Neural progenitor cell (in vitro differentiated cells): Measurements from ENCODE around the gene NFIA. TPM values are rescaled to one million over a fixed set of nuclear protein-coding genes. Genes with fewer than 3 reads are reported as not detected.

Experiments used
- DNase-seq: peaks from one replicate; pipeline ENCODE4 v3.0.0-alpha.2; 2016; ENCODE audit warnings: low spot score
- H2AFZ ChIP-seq: fragments of 200-600 bp; sonication (generic); replicated peaks from 2 replicates; pipeline ENCODE4 v1.6.1; 2016; ENCODE audit warnings: antibody characterized with exemption
- H3F3A ChIP-seq: fragments of 200-600 bp; sonication (generic); 2 replicates; pipeline ENCODE4 v1.6.1; 2016; ENCODE audit warnings: antibody characterized with exemption, low read depth
- H3K27ac ChIP-seq: fragments of 200-600 bp; sonication (generic); 2 replicates; pipeline ENCODE4 v1.5.1; 2016; ENCODE audit warnings: mild to moderate bottlenecking
- H3K27me3 ChIP-seq: fragments of 200-600 bp; sonication (generic); 2 replicates; pipeline ENCODE4 v1.6.1; 2016; ENCODE audit warnings: mild to moderate bottlenecking, moderate library complexity
- H3K36me3 ChIP-seq: fragments of 200-600 bp; sonication (generic); 2 replicates; pipeline ENCODE4 v1.5.1; 2016
- H3K4me1 ChIP-seq: fragments of 200-600 bp; sonication (generic); 2 replicates; pipeline ENCODE4 v1.6.1; 2016; ENCODE audit warnings: mixed run types
- H3K4me2 ChIP-seq: fragments of 200-600 bp; sonication (generic); 2 replicates; pipeline ENCODE4 v1.6.1; 2016
- H3K4me3 ChIP-seq: fragments of 200-600 bp; sonication (generic); 2 replicates; pipeline ENCODE4 v1.5.1; 2016
- H3K79me2 ChIP-seq: fragments of 200-600 bp; sonication (generic); 2 replicates; pipeline ENCODE4 v1.6.1; 2016; ENCODE audit warnings: low read depth
- H3K9ac ChIP-seq: fragments of 200-600 bp; sonication (generic); 2 replicates; pipeline ENCODE4 v1.6.1; 2016
- H3K9me3 ChIP-seq: fragments of 200-600 bp; sonication (generic); 2 replicates; pipeline ENCODE4 v1.5.1; 2016; ENCODE audit warnings: low read depth
- H4K20me1 ChIP-seq: fragments of 200-600 bp; sonication (generic); 2 replicates; pipeline ENCODE4 v1.6.1; 2016; ENCODE audit warnings: low read depth
- H3K27ac Mint-ChIP-seq: 3 replicates; pipeline ENCODE4 v1.8.0; 2021; ENCODE audit warnings: mixed read lengths
- H3K27me3 Mint-ChIP-seq: 2 replicates; pipeline ENCODE4 v1.8.0; 2022; ENCODE audit warnings: low read depth, mild to moderate bottlenecking, inconsistent platforms, moderate library complexity, mixed read lengths; ENCODE audit not compliant: insufficient read depth
- H3K36me3 Mint-ChIP-seq: 3 replicates; pipeline ENCODE4 v1.8.0; 2021; ENCODE audit warnings: mixed read lengths
- H3K4me1 Mint-ChIP-seq: 3 replicates; pipeline ENCODE4 v1.8.0; 2021; ENCODE audit warnings: mixed read lengths
- H3K4me3 Mint-ChIP-seq: 3 replicates; pipeline ENCODE4 v1.8.0; 2021; ENCODE audit warnings: mild to moderate bottlenecking, moderate library complexity, mixed read lengths
- H3K9me3 Mint-ChIP-seq: 3 replicates; pipeline ENCODE4 v1.8.0; 2020; ENCODE audit warnings: mixed read lengths
- EZH2 ChIP-seq: fragments of 200-600 bp; sonication (generic); IDR thresholded peaks from 2 replicates; pipeline ENCODE4 v1.6.1; 2017; ENCODE audit warnings: antibody characterized with exemption, mild to moderate bottlenecking, moderate library complexity
- EZH2phosphoT487 ChIP-seq: fragments of 200-600 bp; sonication (generic); IDR thresholded peaks from 2 replicates; pipeline ENCODE4 v1.6.1; 2017; ENCODE audit warnings: antibody characterized with exemption
- total RNA-seq: library from RNA; depleted of rRNA; stranded (reverse); fragments of >200 nt; gene quantifications from 2 replicates; pipeline ENCODE4 v1.2.3, GENCODE V29; 2015; ENCODE audit warnings: low replicate concordance
- TF ChIP-seq, protein P1 (sequence below): fragments of 200-600 bp; sonication (generic); IDR thresholded peaks from 2 replicates; pipeline ENCODE4 v1.5.1; 2017; ENCODE audit warnings: antibody characterized with exemption, mild to moderate bottlenecking

NFIA gene
- total RNA-seq, 1 donor from 2014 or later: 5.3 TPM

DNA sequence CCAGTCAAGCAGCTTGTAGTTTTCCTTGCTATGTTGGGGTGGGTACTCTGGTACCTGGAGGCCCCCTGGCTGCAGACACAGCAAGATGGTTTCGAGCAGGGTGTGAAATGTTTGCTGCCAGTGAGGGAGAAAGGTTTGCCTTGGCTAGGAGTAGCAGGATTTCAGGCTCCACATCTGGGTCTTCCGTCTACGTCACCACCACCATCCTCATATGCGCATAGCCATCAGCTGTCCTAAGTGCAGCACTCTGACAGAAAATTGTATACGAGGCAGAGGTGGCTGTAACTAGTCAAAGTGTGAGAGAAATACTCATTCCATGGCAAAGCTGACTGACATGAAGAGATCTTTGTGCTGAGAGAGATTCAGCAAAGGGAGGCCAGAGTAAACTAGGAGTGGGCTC, 212.6 kb downstream of the NFIA start:
- H3K4me1 Mint-ChIP-seq: peaks cover 15% of the 10 kb centered on the region
- no peaks in the 10 kb centered on the region for H3K27me3 Mint-ChIP-seq
- H2AFZ ChIP-seq: no peak overlapping the region
- no peak overlapping the region for H3K9ac ChIP-seq
- H3F3A ChIP-seq: no peaks in the 10 kb centered on the region
- no peaks in the 10 kb centered on the region for H3K27me3 ChIP-seq
- no peak overlapping the region for H3K4me3 Mint-ChIP-seq
- H3K27ac ChIP-seq: no peak overlapping the region
- H3K9me3 ChIP-seq: no peaks in the 10 kb centered on the region
- H3K79me2 ChIP-seq: no peaks in the 10 kb centered on the region
- DNase-seq: no peak
- peaks cover 5% of the 10 kb centered on the region for H3K36me3 Mint-ChIP-seq
- no peaks in the 10 kb centered on the region for H3K36me3 ChIP-seq
- H3K9me3 Mint-ChIP-seq: no peaks in the 10 kb centered on the region
- peaks cover 35% of the 10 kb centered on the region for H3K4me1 ChIP-seq
- TF ChIP-seq EZH2 (no peak), EZH2phosphoT487 (no peak)
- TF ChIP-seq, protein P1, sequence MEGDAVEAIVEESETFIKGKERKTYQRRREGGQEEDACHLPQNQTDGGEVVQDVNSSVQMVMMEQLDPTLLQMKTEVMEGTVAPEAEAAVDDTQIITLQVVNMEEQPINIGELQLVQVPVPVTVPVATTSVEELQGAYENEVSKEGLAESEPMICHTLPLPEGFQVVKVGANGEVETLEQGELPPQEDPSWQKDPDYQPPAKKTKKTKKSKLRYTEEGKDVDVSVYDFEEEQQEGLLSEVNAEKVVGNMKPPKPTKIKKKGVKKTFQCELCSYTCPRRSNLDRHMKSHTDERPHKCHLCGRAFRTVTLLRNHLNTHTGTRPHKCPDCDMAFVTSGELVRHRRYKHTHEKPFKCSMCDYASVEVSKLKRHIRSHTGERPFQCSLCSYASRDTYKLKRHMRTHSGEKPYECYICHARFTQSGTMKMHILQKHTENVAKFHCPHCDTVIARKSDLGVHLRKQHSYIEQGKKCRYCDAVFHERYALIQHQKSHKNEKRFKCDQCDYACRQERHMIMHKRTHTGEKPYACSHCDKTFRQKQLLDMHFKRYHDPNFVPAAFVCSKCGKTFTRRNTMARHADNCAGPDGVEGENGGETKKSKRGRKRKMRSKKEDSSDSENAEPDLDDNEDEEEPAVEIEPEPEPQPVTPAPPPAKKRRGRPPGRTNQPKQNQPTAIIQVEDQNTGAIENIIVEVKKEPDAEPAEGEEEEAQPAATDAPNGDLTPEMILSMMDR: no peak
- no peaks in the 10 kb centered on the region for H4K20me1 ChIP-seq
- no peak overlapping the region for H3K4me2 ChIP-seq
- H3K4me3 ChIP-seq: no peak overlapping the region
- H3K27ac Mint-ChIP-seq: no peak overlapping the region

DNA sequence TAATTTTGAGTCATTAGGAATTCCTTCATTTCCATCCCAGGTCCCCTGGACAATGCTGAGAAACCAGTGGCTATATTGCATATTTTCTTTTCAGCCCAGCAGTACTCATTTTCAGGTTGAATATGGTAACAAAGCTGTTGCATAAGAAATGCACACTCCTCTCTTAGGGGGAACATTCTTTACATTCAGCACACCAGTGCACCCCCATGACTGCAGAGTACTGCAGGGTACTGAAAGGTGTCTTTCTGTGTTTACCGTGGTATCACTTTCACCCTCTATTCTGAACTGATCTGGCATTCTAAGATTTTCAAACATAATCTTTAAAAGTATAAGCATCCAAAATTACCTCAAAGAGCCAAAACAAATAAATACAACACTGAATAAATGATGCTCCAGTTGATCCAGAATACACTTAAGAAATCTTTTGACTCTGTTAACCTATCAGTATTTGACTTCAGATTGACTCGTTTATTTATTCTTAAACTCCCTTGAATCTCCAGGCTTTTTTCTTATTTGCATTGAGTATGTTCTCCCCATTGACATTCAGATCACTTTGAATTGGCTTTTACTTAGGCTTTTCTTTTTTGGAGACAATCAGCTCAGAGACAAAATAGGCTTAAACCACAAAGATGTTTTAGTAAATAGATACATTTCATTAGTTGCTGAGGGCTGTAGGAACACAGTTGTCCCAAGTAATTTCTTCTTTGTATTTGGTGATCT, 213.6 kb downstream of the NFIA start:
- H3K4me1 ChIP-seq: peaks cover 25% of the 10 kb centered on the region
- no peaks in the 10 kb centered on the region for H3K36me3 ChIP-seq
- Mint-ChIP-seq H3K4me1 (peaks cover 7% of the 10 kb centered on the region), H3K4me3 (no peak overlapping the region), H3K27ac (no peak overlapping the region), H3K27me3 (no peaks in the 10 kb centered on the region), H3K9me3 (no peaks in the 10 kb centered on the region), H3K36me3 (peaks cover 5% of the 10 kb centered on the region)
- no peak overlapping the region for H3K27ac ChIP-seq
- no peaks in the 10 kb centered on the region for H3K9me3 ChIP-seq
- TF ChIP-seq, protein P1: no peak
- no peak for TF ChIP-seq EZH2
- TF ChIP-seq EZH2phosphoT487: no peak
- no peak overlapping the region for H3K4me3 ChIP-seq
- peak overlapping the region; percentile 37 for H3K4me2 ChIP-seq
- no peaks in the 10 kb centered on the region for H3F3A ChIP-seq
- H3K27me3 ChIP-seq: no peaks in the 10 kb centered on the region
- no peaks in the 10 kb centered on the region for H4K20me1 ChIP-seq
- H3K9ac ChIP-seq: no peak overlapping the region
- H3K79me2 ChIP-seq: no peaks in the 10 kb centered on the region
- H2AFZ ChIP-seq: no peak overlapping the region
- DNase-seq: no peak

DNA sequence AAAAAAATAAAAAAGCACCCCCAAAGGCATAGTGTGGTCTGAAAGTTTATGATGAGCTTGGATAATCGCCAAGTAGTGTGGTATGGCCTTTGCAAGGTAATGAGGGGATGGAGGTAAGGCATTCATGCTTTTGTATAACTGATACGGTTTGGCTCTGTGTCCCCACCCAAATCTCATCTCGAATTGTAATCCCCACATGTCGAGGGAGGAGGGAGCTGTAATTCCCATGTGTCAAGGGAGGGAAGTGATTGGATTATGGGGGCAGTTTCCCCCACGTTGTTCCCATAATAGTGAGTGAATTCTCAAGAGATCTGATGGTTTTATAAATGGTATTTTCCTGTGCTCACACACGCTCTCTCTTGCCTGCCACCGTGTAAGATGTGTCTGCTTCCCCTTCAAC, 215.5 kb downstream of the NFIA start:
- no peaks in the 10 kb centered on the region for H3F3A ChIP-seq
- Mint-ChIP-seq H3K9me3 (no peaks in the 10 kb centered on the region), H3K27me3 (no peaks in the 10 kb centered on the region), H3K27ac (no peak overlapping the region), H3K4me1 (peaks cover 16% of the 10 kb centered on the region), H3K36me3 (peaks cover 5% of the 10 kb centered on the region), H3K4me3 (no peak overlapping the region)
- H3K36me3 ChIP-seq: no peaks in the 10 kb centered on the region
- no peak overlapping the region for H2AFZ ChIP-seq
- H3K4me2 ChIP-seq: no peak overlapping the region
- H3K4me1 ChIP-seq: peaks cover 25% of the 10 kb centered on the region
- H3K27me3 ChIP-seq: no peaks in the 10 kb centered on the region
- H4K20me1 ChIP-seq: no peaks in the 10 kb centered on the region
- H3K9ac ChIP-seq: no peak overlapping the region
- no peaks in the 10 kb centered on the region for H3K79me2 ChIP-seq
- no peak overlapping the region for H3K4me3 ChIP-seq
- no peak overlapping the region for H3K27ac ChIP-seq
- DNase-seq: no peak
- TF ChIP-seq, protein P1: no peak
- TF ChIP-seq EZH2 (no peak), EZH2phosphoT487 (no peak)
- no peaks in the 10 kb centered on the region for H3K9me3 ChIP-seq
